HG03432 (cell line): Measurements from ENCODE around the gene XRCC1.
"Not testable (repeated sequence)": the region's sequence is repeated elsewhere in the genome, so short reads cannot be mapped to it uniquely, and the experiment has no call there.

Experiments
- ATAC-seq: cut with Tn5 transposase; IDR thresholded peaks from one replicate; pipeline ENCODE4 v1.9.1; 2021; ENCODE audit warnings: mild to moderate bottlenecking, moderate library complexity; ENCODE audit not compliant: unreplicated experiment

The XRCC1 gene

GRCh38 chr19:43523696-43524095 lies 51.6 kb downstream of the XRCC1 start:
- not testable (repeated sequence) for ATAC-seq

DNA sequence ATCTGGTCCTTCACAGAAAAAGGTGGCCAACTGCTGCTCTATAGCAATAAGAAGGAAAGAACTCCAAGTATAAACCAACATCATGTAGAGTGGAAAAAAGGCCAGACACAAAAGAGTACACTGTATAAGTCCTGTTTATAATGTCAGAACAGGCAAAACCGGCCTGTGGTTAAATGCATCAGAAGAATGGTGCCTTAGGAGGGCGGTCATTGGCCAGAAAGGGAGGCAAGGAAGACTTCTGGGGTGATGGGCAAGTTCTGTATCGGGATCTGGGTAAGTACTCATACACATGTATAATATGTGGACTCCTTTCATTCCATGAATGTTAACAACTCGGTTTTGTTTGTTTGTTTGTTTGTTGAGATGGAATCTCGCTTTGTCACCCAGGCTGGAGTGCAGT lies 52.4 kb downstream of the XRCC1 start:
- ATAC-seq = no peak

GRCh38 chr19:43519436-43520088 lies 55.8 kb downstream of the XRCC1 start:
- no peak for ATAC-seq

GRCh38 chr19:43518051-43518450 lies 57.3 kb downstream of the XRCC1 start:
- ATAC-seq = no peak

- not testable (repeated sequence) for ATAC-seq
Observed at GRCh38 chr19:43512399-43512798, 62.9 kb downstream of the XRCC1 start.

DNA sequence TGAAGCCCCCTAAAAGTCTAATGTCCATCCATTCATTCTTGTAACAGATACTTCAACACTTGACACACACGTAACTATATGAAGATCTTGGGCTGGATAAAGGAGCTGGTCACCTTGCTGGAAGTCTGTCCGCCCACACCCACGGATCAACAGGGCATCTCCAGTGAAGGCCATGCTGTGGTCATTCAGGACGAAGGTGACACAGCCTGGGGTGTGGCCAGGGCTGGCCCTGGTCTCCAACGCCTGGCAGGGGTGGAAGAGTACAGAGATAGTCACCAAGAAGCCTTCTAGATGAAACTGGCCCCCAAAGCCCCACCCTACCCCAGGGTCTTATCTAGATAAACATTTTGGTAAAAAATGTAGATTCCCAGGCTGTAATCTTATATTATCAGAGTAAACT lies 64.0 kb downstream of the XRCC1 start:
- ATAC-seq = no peak

DNA sequence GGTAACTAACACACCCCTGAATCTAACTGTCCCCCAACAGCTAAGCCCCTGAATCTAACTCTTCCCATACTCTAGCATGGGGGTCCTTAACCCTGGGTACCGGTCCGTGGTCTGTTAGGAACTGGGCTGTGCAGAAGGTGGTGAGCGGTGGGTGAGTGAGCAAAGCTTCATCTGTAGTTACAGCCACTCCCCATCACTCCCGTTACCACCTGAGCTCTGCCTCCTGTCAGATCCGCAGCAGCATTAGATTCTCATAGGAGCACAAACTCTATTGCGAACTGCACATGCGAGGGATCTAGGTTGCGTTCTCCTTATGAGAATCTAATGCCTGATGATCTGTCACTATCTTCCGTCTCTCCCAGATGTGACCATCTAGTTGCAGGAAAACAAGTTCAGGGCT lies 64.6 kb downstream of the XRCC1 start:
- ATAC-seq = no peak

GRCh38 chr19:43507880-43508279 lies 67.4 kb downstream of the XRCC1 start:
- no peak for ATAC-seq

GRCh38 chr19:43506629-43507028 lies 68.7 kb downstream of the XRCC1 start:
- no peak for ATAC-seq

GRCh38 chr19:43505941-43506340 lies 69.4 kb downstream of the XRCC1 start:
- no peak for ATAC-seq

GRCh38 chr19:43505186-43505456 lies 70.2 kb downstream of the XRCC1 start:
- no peak for ATAC-seq

GRCh38 chr19:43504426-43505185 lies 70.7 kb downstream of the XRCC1 start, which contains the start of gene PHLDB3:
Gene PHLDB3, minus strand, starts transcription at chr19:43504746. Its CDS starts 628 bp downstream, at chr19:43504118.
- ATAC-seq = peak; percentile 29

DNA sequence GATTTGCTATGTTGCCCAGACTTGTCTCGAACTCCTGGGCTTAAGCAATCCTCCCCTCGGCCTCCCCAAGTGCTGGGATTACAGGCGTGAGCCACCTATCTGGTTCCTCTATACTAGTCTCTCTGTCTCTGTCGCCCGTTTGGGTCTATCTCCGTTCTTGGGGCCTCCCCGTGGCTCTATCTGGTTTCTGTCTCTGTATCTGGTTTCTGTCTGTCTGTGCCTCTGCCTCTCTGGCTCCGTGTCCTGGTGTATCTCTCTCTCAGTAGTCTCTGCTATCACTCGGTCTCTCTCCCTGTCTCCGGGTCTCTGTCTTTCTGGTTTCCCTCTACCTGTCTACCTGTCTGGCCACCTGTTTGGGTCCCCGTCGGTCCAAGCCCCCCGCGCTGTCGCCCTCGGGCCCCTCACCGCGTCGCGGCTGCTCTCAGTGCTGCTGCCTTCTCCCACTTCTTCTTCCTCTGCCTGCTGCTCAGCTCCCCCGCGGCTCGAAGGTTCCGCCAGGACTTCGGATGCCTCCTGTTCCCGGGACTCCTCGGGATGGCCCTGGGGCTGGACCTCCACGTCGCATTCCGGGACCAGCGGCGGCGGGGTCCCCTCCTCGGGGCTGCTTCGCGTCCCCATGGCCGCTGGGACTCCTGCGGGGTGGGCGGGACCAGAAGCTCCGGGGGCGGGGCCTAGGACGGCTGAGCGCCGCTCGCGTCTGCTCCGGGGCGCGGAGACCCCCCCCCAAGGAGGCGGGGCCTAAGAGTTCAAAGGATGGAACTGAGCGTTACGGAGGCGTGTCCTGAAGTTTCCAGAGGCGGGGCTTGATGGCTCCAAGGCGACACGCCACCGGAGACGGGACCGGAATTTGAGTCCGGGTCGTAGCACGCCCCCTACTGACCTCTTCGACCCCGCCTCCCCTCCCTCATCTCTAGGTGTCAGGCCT lies 71.6 kb downstream of the XRCC1 start:
- ATAC-seq = peak; percentile 88

DNA sequence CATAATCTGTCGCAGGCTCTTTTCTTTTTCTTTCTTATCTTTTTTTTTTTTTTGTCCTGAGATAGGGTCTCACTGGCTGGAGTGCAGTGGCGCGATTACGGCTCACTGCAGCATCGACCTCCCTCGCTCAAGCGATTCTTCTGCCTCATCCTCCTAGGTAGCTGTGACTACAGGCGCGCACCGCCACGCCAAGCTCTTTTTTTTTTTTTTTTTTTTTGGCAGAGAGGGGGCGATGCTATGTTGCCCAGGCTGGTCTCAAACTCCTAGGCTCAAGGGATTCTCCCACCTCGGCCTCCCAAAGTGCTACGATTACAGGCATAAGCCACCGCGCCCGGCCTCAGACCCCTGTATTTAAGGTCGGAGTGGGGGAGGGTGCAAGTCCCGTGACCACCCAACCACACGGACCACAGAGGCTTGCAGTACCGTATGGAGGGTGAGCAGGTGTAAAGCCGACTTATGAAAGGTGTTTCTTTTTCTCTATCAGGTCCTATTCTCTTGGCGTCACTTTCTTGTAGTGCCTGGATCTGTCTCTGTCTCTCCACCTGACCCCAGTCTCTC lies 72.8 kb downstream of the XRCC1 start:
- ATAC-seq = no peak

- ATAC-seq = no peak
Observed at GRCh38 chr19:43501661-43502418, 73.5 kb downstream of the XRCC1 start.

DNA sequence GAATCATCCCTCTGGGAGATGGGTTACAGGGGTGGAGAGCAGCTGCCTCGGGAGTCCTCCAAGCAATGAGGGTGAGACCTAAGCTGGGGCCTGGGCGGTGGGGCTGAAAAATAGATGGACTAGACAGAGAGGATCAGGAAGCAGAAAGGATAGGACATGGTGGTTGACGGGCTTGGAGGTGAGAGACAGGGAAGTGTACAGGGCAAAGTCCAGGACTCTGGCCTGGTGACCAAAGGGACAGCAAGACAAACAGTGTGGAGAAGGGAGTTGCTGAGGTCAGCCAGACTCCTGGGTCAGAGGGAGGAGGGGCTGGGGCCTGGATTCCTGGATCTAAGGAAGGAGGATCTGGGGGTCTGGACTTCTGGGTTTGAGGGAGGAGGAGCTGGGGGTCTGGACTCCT lies 76.3 kb downstream of the XRCC1 start:
- ATAC-seq = no peak

DNA sequence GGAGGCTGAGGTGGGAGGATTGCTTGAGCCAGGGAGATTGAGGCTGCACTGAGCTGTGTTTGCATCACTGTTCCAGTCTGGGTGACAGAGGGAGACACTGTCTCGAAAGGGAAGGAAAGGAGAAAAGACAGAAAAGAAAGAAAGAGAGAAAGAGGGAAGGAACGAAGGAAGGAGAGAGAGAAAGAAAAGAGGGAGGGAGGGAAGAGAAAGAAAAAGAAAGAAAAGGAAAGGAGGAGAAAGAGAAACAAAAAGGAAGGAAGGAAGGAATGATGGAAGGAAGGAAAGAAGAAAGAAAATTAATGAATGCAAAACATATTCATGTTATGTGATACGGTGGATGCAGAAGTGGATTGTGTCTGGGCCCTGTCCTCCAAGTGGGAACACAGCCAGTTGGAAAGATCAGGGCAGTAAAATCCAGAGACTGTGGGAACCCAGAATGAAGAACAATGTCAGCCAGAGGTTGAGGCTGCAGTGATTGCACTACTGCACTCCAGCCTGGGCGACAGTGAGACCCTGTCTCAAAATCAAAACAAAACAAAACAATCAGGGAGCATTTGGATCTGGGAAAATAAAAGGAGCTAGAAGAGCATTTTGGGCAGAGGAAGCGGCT lies 77.0 kb downstream of the XRCC1 start:
- no peak for ATAC-seq

DNA sequence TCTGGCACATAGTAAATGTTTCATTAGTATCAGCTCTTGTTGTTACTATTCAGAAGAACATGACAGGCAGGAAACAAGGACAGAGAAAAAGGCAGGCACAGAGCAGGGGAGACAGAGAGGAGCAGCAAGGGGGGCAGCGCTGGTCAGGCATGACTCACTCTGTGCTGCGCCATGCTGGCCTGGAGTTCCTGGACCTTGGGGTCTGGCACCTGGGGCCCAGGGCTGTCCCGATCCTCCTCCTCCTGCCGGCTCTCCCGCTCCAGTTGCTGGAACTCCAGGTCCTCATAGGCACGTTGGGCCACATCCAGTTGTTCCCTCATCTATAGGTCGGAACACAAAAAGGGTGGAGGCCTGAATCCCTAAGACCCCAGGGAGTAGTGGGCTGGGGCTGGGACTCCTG lies 78.4 kb downstream of the XRCC1 start:
- no peak for ATAC-seq

- no peak for ATAC-seq
Observed at GRCh38 chr19:43495082-43495481, 80.2 kb downstream of the XRCC1 start.
